Fibroblast of villous mesenchyme (primary cell): ENCODE measurements around the gene KXD1. TPM values are rescaled to one million over a fixed set of nuclear protein-coding genes. Genes with fewer than 3 reads are reported as not detected.
"Not testable (repeated sequence)": the region's sequence is repeated elsewhere in the genome, so short reads cannot be mapped to it uniquely, and the experiment has no call there.

ENCODE experiments used
- DNase-seq: peaks from one replicate; pipeline ENCODE4 v3.0.0-alpha.2; 2010; ENCODE audit warnings: low read depth
- H3K4me3 ChIP-seq: 2 replicates; pipeline ENCODE4 v1.5.1; 2011; ENCODE audit warnings: low read depth, mild to moderate bottlenecking, low read length
- total RNA-seq: library from RNA; depleted of rRNA; stranded (reverse); fragments of >200 nt; gene quantifications from 2 replicates; pipeline ENCODE4 v1.2.3, GENCODE V29; 2012
- TF ChIP-seq, protein P1 (sequence below): IDR thresholded peaks from 2 replicates; pipeline ENCODE4 v1.5.1; 2012; ENCODE audit warnings: low read depth, mild to moderate bottlenecking, low read length; ENCODE audit not compliant: insufficient read depth

KXD1 gene
- total RNA-seq, 1 donor: 92.8 TPM

DNA sequence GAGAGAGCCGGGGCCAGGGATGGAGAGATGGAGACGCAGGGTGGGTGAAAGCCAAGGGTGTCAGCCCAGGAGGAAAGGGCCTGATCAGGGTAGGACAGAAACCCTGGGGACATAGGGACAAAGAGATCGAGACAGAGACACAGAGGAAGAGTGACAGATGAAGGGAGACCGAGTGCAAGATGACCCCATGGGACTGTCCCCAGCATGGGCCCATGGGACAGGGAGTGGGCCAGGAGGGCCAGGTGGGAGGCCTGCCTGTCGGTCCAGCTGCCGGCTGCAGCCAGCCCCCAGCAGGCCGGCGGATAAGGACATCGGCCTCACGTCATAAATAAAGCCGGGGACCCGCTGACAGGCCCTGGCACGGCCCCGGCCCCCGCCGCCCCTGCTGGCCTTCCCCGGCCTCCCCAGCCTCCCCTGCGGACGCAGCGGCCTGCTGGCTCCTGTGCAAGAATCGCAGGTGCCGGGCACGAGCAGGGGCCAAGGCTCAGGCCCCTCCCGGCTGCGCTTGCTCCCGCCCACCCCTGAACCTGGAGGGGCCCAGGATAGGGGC lies 37.2 kb downstream of the KXD1 start:
- peak overlapping the region; percentile 52 for H3K4me3 ChIP-seq
- DNase-seq: no peak
- TF ChIP-seq, protein P1, sequence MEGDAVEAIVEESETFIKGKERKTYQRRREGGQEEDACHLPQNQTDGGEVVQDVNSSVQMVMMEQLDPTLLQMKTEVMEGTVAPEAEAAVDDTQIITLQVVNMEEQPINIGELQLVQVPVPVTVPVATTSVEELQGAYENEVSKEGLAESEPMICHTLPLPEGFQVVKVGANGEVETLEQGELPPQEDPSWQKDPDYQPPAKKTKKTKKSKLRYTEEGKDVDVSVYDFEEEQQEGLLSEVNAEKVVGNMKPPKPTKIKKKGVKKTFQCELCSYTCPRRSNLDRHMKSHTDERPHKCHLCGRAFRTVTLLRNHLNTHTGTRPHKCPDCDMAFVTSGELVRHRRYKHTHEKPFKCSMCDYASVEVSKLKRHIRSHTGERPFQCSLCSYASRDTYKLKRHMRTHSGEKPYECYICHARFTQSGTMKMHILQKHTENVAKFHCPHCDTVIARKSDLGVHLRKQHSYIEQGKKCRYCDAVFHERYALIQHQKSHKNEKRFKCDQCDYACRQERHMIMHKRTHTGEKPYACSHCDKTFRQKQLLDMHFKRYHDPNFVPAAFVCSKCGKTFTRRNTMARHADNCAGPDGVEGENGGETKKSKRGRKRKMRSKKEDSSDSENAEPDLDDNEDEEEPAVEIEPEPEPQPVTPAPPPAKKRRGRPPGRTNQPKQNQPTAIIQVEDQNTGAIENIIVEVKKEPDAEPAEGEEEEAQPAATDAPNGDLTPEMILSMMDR: no peak

DNA sequence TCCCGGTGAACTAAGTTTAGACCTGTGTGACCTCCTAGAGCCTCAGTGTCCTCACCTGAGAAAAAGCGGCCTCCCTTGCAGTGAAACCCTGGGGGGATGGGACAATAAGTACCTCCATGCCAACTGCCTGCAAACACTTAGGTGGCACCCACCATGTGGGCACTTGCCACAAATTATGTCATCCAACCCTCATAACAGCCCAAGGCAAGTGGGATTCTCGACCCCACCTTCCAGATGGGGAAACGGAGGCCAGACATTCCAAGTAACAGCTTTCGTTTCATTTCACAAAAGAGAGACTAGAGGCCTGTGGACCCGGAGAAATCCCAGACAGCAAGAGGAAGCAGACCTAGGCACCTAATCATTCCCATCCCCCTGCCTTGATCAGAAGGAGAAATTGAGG lies 37.8 kb downstream of the KXD1 start:
- H3K4me3 ChIP-seq: no peak overlapping the region
- DNase-seq: no peak
- TF ChIP-seq, protein P1: no peak

DNA sequence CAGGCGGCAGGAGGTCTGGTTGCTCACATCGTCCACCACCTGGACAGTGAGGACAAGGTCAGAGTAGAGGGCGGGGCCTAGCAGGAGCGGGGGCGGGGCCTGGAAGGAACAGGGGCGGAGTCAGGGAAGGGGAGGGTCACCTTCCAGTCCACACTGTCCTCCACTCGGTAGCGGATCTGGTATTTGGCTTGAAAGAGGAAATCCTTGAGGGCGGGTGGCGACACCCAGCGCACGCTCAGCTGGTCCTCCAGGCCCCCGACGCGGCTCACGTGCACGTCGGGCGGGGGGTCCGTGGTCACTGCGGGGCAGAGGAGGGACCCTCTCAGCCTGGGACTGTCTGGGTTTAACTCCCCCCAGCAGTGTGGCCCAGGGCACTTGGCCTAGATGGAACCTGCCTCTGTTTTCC lies 39.1 kb downstream of the KXD1 start:
- DNase-seq: peak; percentile 31
- H3K4me3 ChIP-seq: no peak overlapping the region
- TF ChIP-seq, protein P1: no peak

DNA sequence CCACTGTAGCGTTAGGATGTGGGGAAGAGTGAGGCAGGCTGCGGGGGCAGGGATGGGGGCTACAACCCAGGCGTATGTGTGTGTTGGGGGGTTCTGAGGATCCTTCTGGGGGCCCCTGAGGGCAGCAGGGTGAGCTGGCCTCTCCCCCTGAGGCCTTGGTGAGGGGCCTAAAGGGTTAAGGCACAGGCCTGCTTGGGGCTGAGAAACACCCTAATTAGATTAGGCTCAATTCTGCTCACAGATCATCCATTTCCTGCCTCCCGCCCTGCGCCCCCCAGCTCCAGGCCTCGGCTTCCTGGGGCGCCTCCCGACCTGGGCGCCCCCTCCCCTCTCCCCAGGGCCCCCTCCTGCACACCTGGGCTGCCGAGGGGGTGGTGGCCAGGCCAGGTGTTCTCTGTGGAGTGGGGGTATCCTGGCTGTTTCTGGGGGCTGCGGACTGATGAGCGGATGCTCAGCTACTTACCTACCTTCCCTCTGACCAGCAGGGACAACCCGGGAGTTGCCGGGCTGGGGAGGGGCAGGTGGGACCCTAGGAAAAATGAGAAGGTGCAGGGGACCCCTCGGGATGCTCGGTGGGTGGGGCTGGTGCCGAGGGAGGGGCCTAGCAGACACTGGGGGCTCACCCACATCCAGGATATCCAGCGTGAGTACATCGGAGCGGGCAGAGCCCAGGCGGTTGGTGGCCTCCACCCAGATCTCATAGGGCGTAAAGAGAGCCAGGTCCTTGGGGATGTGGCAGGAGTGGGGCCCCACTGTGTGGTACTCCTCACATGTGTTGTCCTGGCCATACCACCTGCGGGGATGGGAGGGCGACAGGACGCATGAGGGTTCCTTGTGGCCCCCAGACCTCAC lies 40.4 kb downstream of the KXD1 start:
- TF ChIP-seq, protein P1: no peak
- no peak overlapping the region for H3K4me3 ChIP-seq
- no peak for DNase-seq

DNA sequence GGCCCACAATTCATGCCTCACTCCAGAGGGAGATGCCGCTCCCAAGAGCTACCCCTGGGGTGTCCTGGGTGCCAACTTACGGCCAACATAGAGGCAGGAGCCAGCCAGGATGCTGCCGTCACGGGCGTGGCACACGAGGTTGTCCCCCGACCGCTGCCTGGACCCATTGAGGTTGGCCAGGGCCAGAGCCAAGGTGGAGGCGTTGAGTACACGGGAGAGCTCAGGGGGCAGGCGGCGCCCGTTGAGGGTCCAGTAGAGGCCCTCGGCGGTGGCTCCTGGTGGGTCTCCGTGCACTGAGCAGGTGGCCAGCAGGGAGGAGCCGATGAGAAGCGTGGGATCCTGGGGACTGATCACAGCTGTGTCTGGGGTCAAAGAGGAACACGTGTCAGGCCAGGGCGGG lies 41.8 kb downstream of the KXD1 start:
- H3K4me3 ChIP-seq: no peak overlapping the region
- TF ChIP-seq, protein P1: no peak
- DNase-seq: no peak

DNA sequence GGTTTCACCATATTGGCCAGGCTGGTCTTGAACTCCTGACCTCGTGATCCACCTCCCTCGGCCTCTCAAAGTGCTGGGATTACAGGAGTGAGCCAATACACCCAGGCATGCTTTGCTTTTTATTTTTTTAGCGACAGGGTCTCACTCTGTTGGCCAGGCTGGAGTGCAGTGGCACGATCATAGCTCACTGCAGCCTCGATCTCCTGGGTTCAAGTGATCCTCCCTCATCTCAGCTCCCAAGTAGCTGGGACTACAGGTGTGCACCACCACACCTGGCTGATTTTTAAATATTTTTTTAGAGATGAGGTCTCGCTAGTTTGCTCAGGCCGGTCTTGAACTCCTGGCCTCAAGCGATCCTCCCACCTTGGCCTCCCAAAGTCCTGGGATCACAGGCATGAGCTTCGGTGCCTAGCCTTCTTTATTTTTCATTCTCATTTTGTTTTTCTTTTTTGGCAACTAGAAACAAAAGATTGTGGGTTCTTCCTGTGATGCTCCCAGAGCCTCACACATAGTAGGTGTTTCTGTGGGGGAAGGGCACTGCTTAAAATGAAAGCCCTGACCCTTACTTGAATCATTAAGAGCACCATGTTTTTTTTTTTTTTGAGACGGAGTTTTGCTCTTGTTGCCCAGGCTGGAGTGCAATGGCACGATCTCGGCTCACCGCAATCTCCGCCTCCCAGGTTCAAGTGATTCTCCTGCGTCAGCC lies 43.2 kb downstream of the KXD1 start:
- H3K4me3 ChIP-seq, DNase-seq: not testable (repeated sequence)

DNA sequence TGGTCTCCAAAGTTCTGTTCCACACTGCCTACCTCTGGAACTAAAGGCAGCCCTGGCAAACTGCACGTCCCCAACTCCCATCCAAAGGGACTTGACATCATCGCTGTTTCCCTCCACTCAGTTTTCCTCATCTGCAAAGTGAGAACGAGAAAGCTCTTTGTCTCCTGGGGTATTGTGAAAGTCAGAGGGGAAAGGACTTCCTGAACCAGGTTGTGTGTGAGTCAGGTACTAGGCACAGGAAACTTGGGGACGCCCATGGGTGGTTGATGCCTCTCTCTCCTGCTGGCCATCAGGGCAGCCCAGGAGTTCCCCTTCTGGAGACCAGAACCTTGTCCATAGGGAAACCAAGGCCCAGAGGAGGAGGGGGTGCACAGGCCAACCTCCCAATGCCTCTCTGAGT lies 44.2 kb downstream of the KXD1 start:
- TF ChIP-seq, protein P1: no peak
- no peak for DNase-seq
- H3K4me3 ChIP-seq: no peak overlapping the region
